K562 (cell line): ENCODE measurements around the gene FOXD4L3. TPM values are rescaled to one million over a fixed set of nuclear protein-coding genes. Genes with fewer than 3 reads are reported as not detected.
"Not testable (repeated sequence)": the region's sequence is repeated elsewhere in the genome, so short reads cannot be mapped to it uniquely, and the experiment has no call there.

Source experiments
- ATAC-seq: fragments of 200-7000 bp; cut with Tn5 transposase; 3 replicates; pipeline ENCODE4 v1.9.1; 2020; ENCODE audit warnings: moderate library complexity
- Bru-seq: library from RNA; stranded (reverse); fragments of 400-500 nt; gene quantifications from one replicate; lab custom pipeline; 2021; lab: Mats Ljungman, UMichigan
- BruChase-seq, 2 experiments: library from RNA; stranded (reverse); fragments of 400-500 nt; gene quantifications; one replicate each; lab custom pipeline; 2021; lab: Mats Ljungman, UMichigan
- BruUV-seq: library from RNA; stranded (reverse); fragments of 400-500 nt; replicated peaks from 2 replicates; lab custom pipeline; 2021; lab: Mats Ljungman, UMichigan
- CTCF ChIA-PET: fragments of 300-600 bp; formaldehyde crosslinking; extraction: SDS; loops from one replicate; lab custom pipeline; 2021; ENCODE audit warnings: low intra/inter-chr PET ratio; lab: Yijun Ruan, JAX
- POLR2A ChIA-PET: fragments of 300-600, 350-650 bp; sonication (Branson Sonifier 250); formaldehyde crosslinking; extraction: SDS; loops from one replicate; lab custom pipeline; 2021; ENCODE audit warnings: antibody characterized with exemption, inconsistent platforms; lab: Yijun Ruan, JAX
- DNase-seq, 4 experiments: peaks; one replicate each; pipeline versions ENCODE4 v3.0.0 to v3.0.0-alpha.2; 2011 to 2018; ENCODE audit warnings: low spot score in 3 of 4, mixed read lengths in 3 of 4; ENCODE audit errors: extremely low read depth in 1 of 4
- FAIRE-seq: peaks from 2 replicates; lab custom pipeline; 2011; peaks lifted over from hg19 to GRCh38; lab: Jason Lieb, UNC
- H2AFZ ChIP-seq: 2 replicates; pipeline ENCODE4 v1.6.0; 2011; ENCODE audit warnings: low read depth, low read length, control low read depth, inconsistent platforms
- H3K27ac ChIP-seq: fragments of 200-600 bp; 3 replicates; pipeline ENCODE4 v1.8.0; 2011; ENCODE audit warnings: low read depth, mild to moderate bottlenecking, control low read depth, inconsistent platforms, low read length, moderate library complexity, mixed read lengths; ENCODE audit errors: extremely low read depth
- H3K27me3 ChIP-seq, 2 experiments: fragments of 300-600 bp in 1 of 2; 2 replicates in 1 of 2; 3 replicates in 1 of 2; pipeline versions ENCODE4 v1.6.0 to v1.8.0; 2011; ENCODE audit warnings: inconsistent platforms in 2 of 2, low read length in 2 of 2, mild to moderate bottlenecking in 1 of 2, mixed read lengths in 1 of 2, moderate library complexity in 1 of 2; ENCODE audit not compliant: control insufficient read depth in 2 of 2, insufficient read depth in 2 of 2
- H3K36me3 ChIP-seq: fragments of 300-600 bp; 3 replicates; pipeline ENCODE4 v1.8.0; 2011; ENCODE audit warnings: mild to moderate bottlenecking, low read length, inconsistent platforms; ENCODE audit not compliant: control insufficient read depth, insufficient read depth
- H3K4me1 ChIP-seq, 2 experiments: fragments of 200-600 bp in 1 of 2; replicated peaks in 1 of 2; 2 replicates in 1 of 2; 3 replicates in 1 of 2; pipeline versions ENCODE4 v1.5.1 to v1.8.0; 2011; ENCODE audit warnings: inconsistent platforms in 2 of 2, low read length in 2 of 2, mild to moderate bottlenecking in 1 of 2, mixed read lengths in 1 of 2, moderate library complexity in 1 of 2; ENCODE audit not compliant: control insufficient read depth in 2 of 2, insufficient read depth in 2 of 2
- H3K4me2 ChIP-seq: 2 replicates; pipeline ENCODE4 v1.6.1; 2011; ENCODE audit warnings: low read length, control low read depth, inconsistent platforms, mixed read lengths; ENCODE audit not compliant: insufficient read depth
- H3K4me3 ChIP-seq: fragments of 200-600 bp; sonication (generic), shearing (Covaris generic); 2 replicates; pipeline ENCODE4 v1.5.1; 2016; ENCODE audit warnings: control low read depth, inconsistent platforms
- H3K79me2 ChIP-seq: fragments of 200-600 bp; 3 replicates; pipeline ENCODE4 v1.8.0; 2011; ENCODE audit warnings: low read length, inconsistent platforms; ENCODE audit not compliant: control insufficient read depth, insufficient read depth
- H3K9ac ChIP-seq, 2 experiments: 2 replicates each; pipeline versions ENCODE4 v1.6.0 to v1.6.1; 2011; ENCODE audit warnings: low read depth in 2 of 2, low read length in 2 of 2, control low read depth in 1 of 2, inconsistent platforms in 1 of 2, mild to moderate bottlenecking in 1 of 2, mixed read lengths in 1 of 2; ENCODE audit not compliant: insufficient read depth in 1 of 2
- H3K9me1 ChIP-seq: one replicate; pipeline ENCODE4 v1.6.0; 2011; ENCODE audit warnings: inconsistent platforms, mild to moderate bottlenecking, low read length, moderate library complexity; ENCODE audit not compliant: control insufficient read depth, insufficient read depth
- H3K9me3 ChIP-seq: replicated peaks from 2 replicates; pipeline ENCODE4 v1.5.1; 2011; ENCODE audit warnings: low read depth, low read length, inconsistent platforms; ENCODE audit not compliant: control insufficient read depth, insufficient read depth
- H4K20me1 ChIP-seq: replicated peaks from 2 replicates; pipeline ENCODE4 v1.6.1; 2011; ENCODE audit warnings: low read length, inconsistent platforms, mixed read lengths; ENCODE audit not compliant: control insufficient read depth, insufficient read depth
- WGBS: fragments of 100-300 bp; shearing (Covaris generic); methylation state at CpG from one replicate; pipeline ENCODE4 v1.1.6; 2016; ENCODE audit warnings: low coverage, mixed read lengths; ENCODE audit not compliant: insufficient coverage; ENCODE audit errors: missing lambda C conversion rate; 5-methylcytosine and 5-hydroxymethylcytosine counted together
- in situ Hi-C: fragments of 300-500 bp; cut with MboI; formaldehyde crosslinking; loops from 4 replicates; pipeline ENCODE4 v1.15.0; 2018; ENCODE audit warnings: inconsistent platforms, mixed read lengths
- intact Hi-C: fragments of 100-400 bp; cut with micrococcal nuclease; formaldehyde crosslinking; loops from 2 replicates; pipeline ENCODE4 v1.14.2; 2022
- long read RNA-seq, 3 experiments: library from polyadenylated mRNA in 2 of 3; library from RNA in 1 of 3; unstranded in 2 of 3; stranded (forward) in 1 of 3; transcript quantifications; one replicate each; pipeline ENCODE4 v2.0.0, GENCODE V29; 2019 to 2022
- polyA minus RNA-seq, 3 experiments: library from RNA; depleted of rRNA, polyadenylated mRNA; stranded (reverse); fragments of >200 nt; gene quantifications; 2 replicates each; pipeline ENCODE4 v1.2.3, GENCODE V29; 2011
- polyA plus RNA-seq, 8 experiments: library from polyadenylated mRNA; depleted of rRNA in 4 of 8; stranded (reverse) in 5 of 8; unstranded in 3 of 8; fragments of >200 nt; fragmentation: Nextera tagmentation in 2 of 8; fragmentation: Illumina TruSeq in 1 of 8; extraction: Ambion mirVana in 2 of 8; extraction: Trizol in 1 of 8; gene quantifications; 2 replicates each; pipeline versions ENCODE4 v1.2.1 to v1.2.3, GENCODE V29; 2011 to 2014; ENCODE audit warnings: inconsistent platforms in 1 of 8, missing spikeins in 1 of 8
- total RNA-seq, 7 experiments: library from RNA; depleted of rRNA in 6 of 7; stranded (reverse); fragments of >200 nt in 6 of 7; fragmentation: Illumina TruSeq in 2 of 7; extraction: Trizol in 2 of 7; gene quantifications; 2 replicates each; pipeline versions ENCODE4 v1.2.1 to v1.2.3, GENCODE V29; 2011 to 2021; ENCODE audit warnings: low replicate concordance in 1 of 7

Gene FOXD4L3
- 0.28 TPM in 1 of 2 replicates, not detected in the other for total RNA-seq (2011; cell fraction: chromatin; rRNA removed; ENCODE audit: low replicate concordance)
- total RNA-seq (2011; cell fraction: nucleolus; rRNA removed): 0.17 and 0.39 TPM in 2 replicates
- not detected in 2 replicates for total RNA-seq (2011; cell fraction: nucleoplasm; rRNA removed)
- total RNA-seq (2014; rRNA removed) (0.08 TPM in 1 of 2 replicates, not detected in the other), total RNA-seq (2014; rRNA removed; fragmentation: Illumina TruSeq; extraction: Trizol) (not detected in 2 replicates), total RNA-seq (2015; rRNA removed; fragmentation: Illumina TruSeq; extraction: Trizol) (0.11 TPM in 1 of 2 replicates, not detected in the other), total RNA-seq (2021) (not detected in 2 replicates), polyA plus RNA-seq (2011; rRNA removed) (not detected in 2 replicates), polyA plus RNA-seq (2014; fragmentation: Illumina TruSeq; extraction: Trizol) (not detected in 2 replicates), polyA plus RNA-seq (2014; fragmentation: Nextera tagmentation; extraction: Ambion mirVana) (not detected), polyA plus RNA-seq (2014; rRNA removed) (not detected in 2 replicates), polyA minus RNA-seq (2011; rRNA and poly(A)+ RNA removed) (not detected in 2 replicates), Bru-seq, nascent RNA (percentile 33 among the genes with signal in this experiment), BruChase-seq, experiment 1, labeled RNA remaining after a 2-hour chase (percentile 31 among the genes with signal in this experiment), BruChase-seq, experiment 2, labeled RNA remaining after a 6-hour chase (percentile 21 among the genes with signal in this experiment)
- not detected in 2 replicates for polyA plus RNA-seq (2011; cell fraction: cytosol; rRNA removed)
- polyA plus RNA-seq (2011; cell fraction: nucleus; rRNA removed): 0.14 TPM in 1 of 2 replicates, not detected in the other
- polyA plus RNA-seq (2012): not detected in 2 replicates
- not detected in 2 replicates for polyA minus RNA-seq (2011; cell fraction: cytosol; rRNA and poly(A)+ RNA removed)
- polyA minus RNA-seq (2011; cell fraction: nucleus; rRNA and poly(A)+ RNA removed): 0.67 TPM in 1 of 2 replicates, not detected in the other
- long read RNA-seq, experiment 1: 0 reads
- long read RNA-seq, experiment 2: 0 reads
- long read RNA-seq, experiment 3: 0 reads

DNA sequence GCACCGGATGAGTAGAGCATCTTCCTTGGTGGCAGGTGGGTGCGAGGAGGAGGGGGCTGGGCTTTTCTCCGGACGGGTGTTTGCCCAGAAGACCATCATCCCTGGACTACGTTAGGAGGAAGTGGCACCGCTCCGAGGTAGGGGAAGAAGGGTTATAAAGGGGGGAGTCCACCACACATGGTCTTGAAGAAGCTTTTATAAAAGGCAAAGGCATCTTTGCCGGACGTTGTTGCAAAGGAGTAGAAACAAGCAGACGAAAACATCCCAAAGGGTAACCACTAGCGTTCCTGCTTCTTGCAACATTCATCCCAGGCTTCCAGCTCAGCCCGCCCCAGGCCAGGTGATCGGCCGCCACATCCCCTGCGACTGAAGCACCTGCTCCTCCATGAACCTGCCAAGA, at the start of gene FOXD4L3:
Gene FOXD4L3, plus strand, starts transcription at position 301 of the 400 bp plus-strand sequence. Its CDS starts 85 bp downstream, at position 386.
- H3K9me1 ChIP-seq, BruUV-seq, H3K9me3 ChIP-seq, ATAC-seq, FAIRE-seq, H3K9ac ChIP-seq, H3K79me2 ChIP-seq, intact Hi-C loops, in situ Hi-C loops, H3K27ac ChIP-seq, H3K4me2 ChIP-seq, H3K36me3 ChIP-seq, H2AFZ ChIP-seq, H4K20me1 ChIP-seq, H3K4me3 ChIP-seq, DNase-seq, H3K27me3 ChIP-seq, H3K4me1 ChIP-seq, CTCF ChIA-PET, POLR2A ChIA-PET: not testable (repeated sequence)
- no CpG with 5 or more reads among the region's 15 CpGs for WGBS

DNA sequence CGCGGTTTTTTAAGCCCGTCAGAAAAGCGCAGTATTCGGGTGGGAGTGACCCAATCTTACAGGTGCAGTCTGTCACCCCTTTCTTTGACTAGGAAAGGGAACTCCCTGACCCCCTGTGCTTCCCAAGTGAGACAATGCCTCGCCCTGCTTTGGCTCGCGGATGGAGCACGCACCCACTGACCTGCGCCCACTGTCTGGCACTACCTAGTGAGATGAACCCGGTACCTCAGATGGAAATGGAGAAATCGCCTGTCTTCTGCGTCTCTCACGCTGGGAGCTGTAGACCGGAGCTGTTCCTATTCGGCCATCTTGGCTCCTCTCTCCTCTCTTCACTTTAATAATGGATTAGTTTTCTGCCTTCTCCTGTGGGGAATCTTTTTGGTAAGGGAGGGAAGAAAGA, 21.6 kb upstream of the FOXD4L3 start:
- H3K9me3 ChIP-seq, in situ Hi-C loops, H3K4me1 ChIP-seq, H3K4me2 ChIP-seq, H3K4me3 ChIP-seq, H3K9me1 ChIP-seq, CTCF ChIA-PET, H3K36me3 ChIP-seq, H4K20me1 ChIP-seq, DNase-seq, H3K9ac ChIP-seq, ATAC-seq, intact Hi-C loops, H3K27me3 ChIP-seq, H3K79me2 ChIP-seq, FAIRE-seq, H3K27ac ChIP-seq, BruUV-seq, H2AFZ ChIP-seq, POLR2A ChIA-PET: not testable (repeated sequence)
- 95% methylated on average over 5 of the region's 16 CpGs for WGBS

GRCh38 chr9:68303771-68304170, 1.1 kb downstream of the FOXD4L3 start:
- BruUV-seq, H3K9me1 ChIP-seq, DNase-seq, ATAC-seq, H2AFZ ChIP-seq, H3K4me1 ChIP-seq, H3K9me3 ChIP-seq, H3K27me3 ChIP-seq, H3K79me2 ChIP-seq, H3K4me3 ChIP-seq, H4K20me1 ChIP-seq, FAIRE-seq, in situ Hi-C loops, CTCF ChIA-PET, intact Hi-C loops, H3K4me2 ChIP-seq, H3K36me3 ChIP-seq, H3K27ac ChIP-seq, H3K9ac ChIP-seq, POLR2A ChIA-PET: not testable (repeated sequence)
- no CpG with 5 or more reads among the region's 30 CpGs for WGBS
